Ishikawa (cell line): ENCODE measurements around the gene NAALADL1.

ENCODE experiments used
- CEBPB ChIP-seq: IDR thresholded peaks from 2 replicates; pipeline ENCODE4 v1.6.1; 2012
- CREB1 ChIP-seq: IDR thresholded peaks from 2 replicates; pipeline ENCODE4 v1.6.1; 2012; ENCODE audit warnings: low read depth
- EGR1 ChIP-seq: IDR thresholded peaks from 2 replicates; pipeline ENCODE4 v1.6.1; 2012
- EP300 ChIP-seq: IDR thresholded peaks from 2 replicates; pipeline ENCODE4 v1.6.1; 2012; ENCODE audit warnings: borderline replicate concordance
- FOXM1 ChIP-seq: IDR thresholded peaks from 2 replicates; pipeline ENCODE4 v1.6.1; 2012; ENCODE audit warnings: low read depth, borderline replicate concordance
- MAX ChIP-seq: IDR thresholded peaks from 2 replicates; pipeline ENCODE4 v1.6.1; 2012
- NFIC ChIP-seq: IDR thresholded peaks from 2 replicates; pipeline ENCODE4 v1.6.1; 2012
- RAD21 ChIP-seq: IDR thresholded peaks from 2 replicates; pipeline ENCODE4 v1.6.1; 2012; ENCODE audit warnings: low read depth
- REST ChIP-seq: IDR thresholded peaks from 2 replicates; pipeline ENCODE4 v1.6.1; 2012; ENCODE audit warnings: low read depth, mild to moderate bottlenecking
- TAF1 ChIP-seq: IDR thresholded peaks from 2 replicates; pipeline ENCODE4 v1.6.1; 2012; ENCODE audit warnings: low read depth, mild to moderate bottlenecking
- TCF12 ChIP-seq: IDR thresholded peaks from 2 replicates; pipeline ENCODE4 v1.6.1; 2012; ENCODE audit warnings: low read depth
- USF1 ChIP-seq: IDR thresholded peaks from 2 replicates; pipeline ENCODE4 v1.6.1; 2012
- YY1 ChIP-seq: IDR thresholded peaks from 2 replicates; pipeline ENCODE4 v1.6.1; 2012; ENCODE audit warnings: low read depth

- TF ChIP-seq YY1 (peak; percentile 47; the same call in 1 of the 2 replicates), TCF12 (no peak), CREB1 (no peak), EGR1 (no peak), EP300 (no peak), CEBPB (no peak), FOXM1 (no peak), RAD21 (no peak), MAX (no peak), REST (no peak), USF1 (no peak), TAF1 (no peak), NFIC (no peak)
These were observed 60.2 kb downstream of the NAALADL1 start for GRCh38 chr11:64998141-64998540.
